Smooth muscle cell (in vitro differentiated cells): ENCODE measurements around the gene IGFBP5. TPM values are rescaled to one million over a fixed set of nuclear protein-coding genes. Genes with fewer than 3 reads are reported as not detected.

Source experiments
- DNase-seq: peaks from one replicate; lab custom pipeline; 2025; ENCODE audit not compliant: unreplicated experiment; lab: John Stamatoyannopoulos, UW
- H2AFZ ChIP-seq: fragments of 200-600 bp; sonication (generic); 2 replicates; pipeline ENCODE4 v1.6.0; 2016; ENCODE audit warnings: antibody characterized with exemption, low read depth, mild to moderate bottlenecking
- H3F3A ChIP-seq: fragments of 200-600 bp; sonication (generic); 2 replicates; pipeline ENCODE4 v1.6.0; 2017; ENCODE audit warnings: antibody characterized with exemption, low read depth
- H3K27ac ChIP-seq: fragments of 200-600 bp; sonication (generic); 2 replicates; pipeline ENCODE4 v1.5.1; 2016; ENCODE audit warnings: low read depth, mild to moderate bottlenecking
- H3K27me3 ChIP-seq: fragments of 200-600 bp; sonication (generic); 2 replicates; pipeline ENCODE4 v1.6.1; 2016; ENCODE audit warnings: low read depth, mild to moderate bottlenecking
- H3K36me3 ChIP-seq: fragments of 200-600 bp; sonication (generic); 2 replicates; pipeline ENCODE4 v1.5.1; 2016; ENCODE audit warnings: low read depth
- H3K4me1 ChIP-seq: fragments of 200-600 bp; sonication (generic); 2 replicates; pipeline ENCODE4 v1.5.1; 2016; ENCODE audit warnings: low read depth
- H3K4me2 ChIP-seq: fragments of 200-600 bp; sonication (generic); 2 replicates; pipeline ENCODE4 v1.6.0; 2016; ENCODE audit warnings: mild to moderate bottlenecking
- H3K4me3 ChIP-seq: fragments of 200-600 bp; sonication (generic); 2 replicates; pipeline ENCODE4 v1.5.1; 2016; ENCODE audit warnings: mild to moderate bottlenecking
- H3K79me2 ChIP-seq: fragments of 200-600 bp; sonication (generic); 2 replicates; pipeline ENCODE4 v1.6.0; 2016; ENCODE audit warnings: low read depth, mild to moderate bottlenecking
- H3K9ac ChIP-seq: fragments of 200-600 bp; sonication (generic); 2 replicates; pipeline ENCODE4 v1.6.0; 2016; ENCODE audit warnings: low read depth
- H3K9me3 ChIP-seq: fragments of 200-600 bp; sonication (generic); replicated peaks from 2 replicates; pipeline ENCODE4 v1.5.1; 2016; ENCODE audit warnings: low read depth
- H4K20me1 ChIP-seq: fragments of 200-600 bp; sonication (generic); 2 replicates; pipeline ENCODE4 v1.6.0; 2016; ENCODE audit warnings: low read depth
- CTCF ChIP-seq: fragments of 200-600 bp; sonication (generic); IDR thresholded peaks from 2 replicates; pipeline ENCODE4 v1.5.1; 2017; ENCODE audit warnings: borderline replicate concordance, mild to moderate bottlenecking, antibody characterized with exemption; ENCODE audit not compliant: insufficient read depth, poor library complexity, severe bottlenecking
- WGBS: methylation state at CpG from one replicate; pipeline ENCODE4 v1.1.7; 2016; ENCODE audit warnings: low lambda C conversion rate; 5-methylcytosine and 5-hydroxymethylcytosine counted together
- polyA plus RNA-seq: library from polyadenylated mRNA; unstranded; fragments of >200 nt; fragmentation: Nextera tagmentation; extraction: Ambion mirVana; gene quantifications from 2 replicates; pipeline ENCODE4 v1.2.1, GENCODE V29; 2016
- total RNA-seq: library from RNA; depleted of rRNA; stranded (reverse); fragments of >200 nt; gene quantifications from 2 replicates; pipeline ENCODE4 v1.2.3, GENCODE V29; 2014

The IGFBP5 gene
- total and polyA plus RNA-seq, 2 experiments from 2014 or later, result 381 to 787 TPM

GRCh38 chr2:216622526-216622925 lies 72.8 kb downstream of the IGFBP5 start:
- no peaks in the 10 kb centered on the region for H3K36me3 ChIP-seq
- H4K20me1 ChIP-seq, result no peaks in the 10 kb centered on the region
- H3K4me2 ChIP-seq, result no peak overlapping the region
- TF ChIP-seq CTCF, result no peak
- DNase-seq, result no peak
- H3F3A ChIP-seq, result no peaks in the 10 kb centered on the region
- H3K27me3 ChIP-seq, result no peaks in the 10 kb centered on the region
- H3K9ac ChIP-seq, result no peak overlapping the region
- H3K4me1 ChIP-seq, result peaks cover 30% of the 10 kb centered on the region
- no peaks in the 10 kb centered on the region for H3K79me2 ChIP-seq
- 47% methylated on average over 4 of the region's 4 CpGs for WGBS
- no peak overlapping the region for H2AFZ ChIP-seq
- H3K4me3 ChIP-seq, result no peak overlapping the region
- no peaks in the 10 kb centered on the region for H3K9me3 ChIP-seq
- H3K27ac ChIP-seq, result no peak overlapping the region

Other genes starting within 250 kb of the IGFBP5 start
- gene RPL37A, start 196.7 kb downstream of the IGFBP5 start, total RNA-seq, result 1,503 and 1,842 TPM in 2 replicates
- 1,221 and 1,404 TPM in 2 replicates for gene RPL37A, start 196.7 kb downstream of the IGFBP5 start, polyA plus RNA-seq
- 143 and 162 TPM in 2 replicates for gene IGFBP2, start 62.1 kb downstream of the IGFBP5 start, total RNA-seq
- 225 and 416 TPM in 2 replicates for gene IGFBP2, start 62.1 kb downstream of the IGFBP5 start, polyA plus RNA-seq
- gene TNP1, start 164.5 kb upstream of the IGFBP5 start, total RNA-seq, result not detected in 2 replicates
- gene TNP1, start 164.5 kb upstream of the IGFBP5 start, polyA plus RNA-seq, result not detected in 2 replicates